Stimulated activated CD4-positive, alpha-beta T cell treated with anti-CD3 and anti-CD28 coated beads, TNF-alpha, amount 100 ng/mL, for 24 hours (primary cell): Measurements from ENCODE around the gene ROR1.

ENCODE experiments used
- DNase-seq, 3 experiments: peaks; one replicate each; pipeline ENCODE4 v3.0.0-alpha.2; 2020; ENCODE audit warnings: low read depth in 3 of 3

The ROR1 gene

GRCh38 chr1:63935143-63935542 is 161.3 kb downstream of the ROR1 start:
- DNase-seq, result no peak

DNA sequence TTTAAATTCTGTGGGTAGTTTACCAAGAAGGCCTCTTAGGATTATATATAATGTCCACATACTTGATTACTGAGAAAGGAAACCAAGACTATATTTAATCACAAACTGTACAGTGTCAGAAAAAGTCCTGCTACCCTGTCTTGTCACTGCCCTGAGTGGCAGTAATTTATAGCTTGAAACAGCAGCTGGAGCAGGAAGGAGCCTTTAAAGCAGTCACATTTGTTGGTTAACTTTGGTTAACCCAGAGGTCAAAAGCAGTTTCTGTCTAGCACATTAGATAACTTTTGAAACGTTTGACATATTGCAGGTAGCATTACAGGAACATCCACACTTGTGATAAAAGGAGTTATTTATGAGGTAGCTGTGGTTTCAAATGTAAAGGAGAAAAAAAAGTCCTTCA is 161.7 kb downstream of the ROR1 start:
- DNase-seq, result no peak

GRCh38 chr1:63936276-63936675 is 162.5 kb downstream of the ROR1 start:
- DNase-seq, result no peak

DNA sequence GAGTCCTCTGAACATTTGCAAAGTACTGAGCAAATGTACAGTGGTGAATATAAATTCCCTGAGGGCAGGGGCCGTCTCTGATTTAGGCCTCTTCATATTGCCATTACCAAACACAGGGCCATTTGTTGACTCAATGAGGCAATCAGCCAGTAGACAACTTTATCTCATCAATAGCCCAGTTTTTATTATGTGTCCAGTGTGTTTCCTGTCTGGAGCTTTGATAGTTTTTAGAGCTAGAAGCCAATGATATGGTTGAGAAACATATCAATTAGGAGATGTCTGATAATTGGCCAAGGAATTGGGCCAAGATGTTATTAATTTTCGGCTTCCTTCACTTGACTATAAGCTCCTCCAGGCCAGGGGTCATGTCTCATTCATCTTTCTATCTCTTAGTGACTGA is 163.0 kb downstream of the ROR1 start:
- no peak for DNase-seq

DNA sequence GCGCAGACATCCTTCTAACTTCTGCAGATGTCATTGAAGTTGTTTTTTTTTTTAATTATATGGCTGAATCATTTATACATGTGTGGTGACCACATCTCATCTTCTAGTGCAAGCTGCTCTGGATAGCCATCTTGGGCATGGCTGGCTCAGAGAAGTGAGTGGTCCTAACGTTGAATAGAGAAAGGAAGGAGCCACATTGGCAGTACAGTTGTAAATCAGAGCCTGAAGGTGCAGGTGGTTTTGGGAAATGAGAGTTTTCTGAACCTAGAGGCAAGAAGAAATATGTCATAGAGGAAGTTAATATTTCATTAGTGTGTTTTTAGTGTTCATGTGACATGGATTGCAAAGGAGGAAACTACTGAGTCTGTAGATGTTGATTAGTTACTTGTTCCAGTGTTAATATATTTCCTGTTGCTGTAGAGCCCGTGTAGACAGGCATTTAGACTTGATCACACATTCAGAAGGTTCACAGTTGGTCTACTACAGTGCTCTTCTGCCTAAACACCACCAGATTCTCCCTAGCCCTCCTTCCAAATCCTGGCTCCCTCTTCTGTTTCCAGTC is 163.7 kb downstream of the ROR1 start:
- DNase-seq, result no peak

GRCh38 chr1:63940440-63940839 is 166.6 kb downstream of the ROR1 start:
- no peak for DNase-seq

DNA sequence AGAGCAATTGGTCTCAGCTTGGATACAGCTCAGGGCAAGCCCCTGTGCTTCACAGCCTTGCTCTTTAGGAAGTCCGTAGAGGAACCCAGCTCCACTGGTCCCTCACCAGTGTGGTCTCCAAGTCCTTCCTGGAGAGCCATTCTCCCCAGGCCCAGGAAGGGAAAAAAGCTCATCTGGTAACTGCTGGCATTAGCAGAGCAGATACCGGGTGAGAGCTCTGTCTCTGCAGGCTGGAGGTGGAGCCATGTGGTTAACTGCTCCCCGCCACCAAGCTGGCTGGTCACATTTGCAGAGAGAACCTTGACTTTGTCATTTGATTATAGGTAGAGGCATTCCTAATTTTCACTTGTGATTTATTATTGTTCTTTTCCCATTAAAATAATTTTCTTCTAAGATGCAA is 169.6 kb downstream of the ROR1 start:
- no peak for DNase-seq

- DNase-seq, result no peak
Measured at GRCh38 chr1:63945943-63946342, 172.1 kb downstream of the ROR1 start.

DNA sequence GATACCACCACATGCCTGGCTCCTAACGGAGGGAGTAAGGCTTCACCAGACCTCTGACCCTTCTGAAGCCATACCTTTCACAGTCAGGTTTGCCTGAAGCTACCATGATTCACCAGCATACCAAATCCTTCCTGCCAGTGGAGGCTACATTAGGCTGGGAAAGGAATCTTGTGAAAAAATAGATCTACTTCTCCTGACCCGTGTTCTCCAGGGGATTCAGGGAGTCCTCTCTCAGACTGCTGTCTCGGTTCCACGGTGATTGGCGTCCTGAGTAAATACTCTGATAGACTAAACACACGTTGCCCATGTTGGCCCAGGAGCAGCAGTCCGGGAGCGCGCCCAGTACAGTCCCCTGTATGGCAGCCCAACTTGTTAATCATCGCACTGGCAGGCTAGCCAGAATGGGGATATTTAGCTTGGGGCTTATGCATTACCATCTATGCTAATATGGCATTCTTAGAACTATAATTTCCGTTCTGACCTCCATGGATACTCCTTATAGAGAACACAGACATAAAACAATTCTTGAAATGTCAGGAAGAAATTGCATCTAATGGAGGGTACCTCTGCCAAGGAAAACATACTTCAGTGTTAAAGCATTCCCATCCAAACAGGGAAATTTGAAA is 173.2 kb downstream of the ROR1 start:
- DNase-seq, result no peak

- DNase-seq, result no peak
Measured at GRCh38 chr1:63947904-63948303, 174.1 kb downstream of the ROR1 start.

GRCh38 chr1:63950023-63950422 is 176.2 kb downstream of the ROR1 start:
- no peak for DNase-seq

DNA sequence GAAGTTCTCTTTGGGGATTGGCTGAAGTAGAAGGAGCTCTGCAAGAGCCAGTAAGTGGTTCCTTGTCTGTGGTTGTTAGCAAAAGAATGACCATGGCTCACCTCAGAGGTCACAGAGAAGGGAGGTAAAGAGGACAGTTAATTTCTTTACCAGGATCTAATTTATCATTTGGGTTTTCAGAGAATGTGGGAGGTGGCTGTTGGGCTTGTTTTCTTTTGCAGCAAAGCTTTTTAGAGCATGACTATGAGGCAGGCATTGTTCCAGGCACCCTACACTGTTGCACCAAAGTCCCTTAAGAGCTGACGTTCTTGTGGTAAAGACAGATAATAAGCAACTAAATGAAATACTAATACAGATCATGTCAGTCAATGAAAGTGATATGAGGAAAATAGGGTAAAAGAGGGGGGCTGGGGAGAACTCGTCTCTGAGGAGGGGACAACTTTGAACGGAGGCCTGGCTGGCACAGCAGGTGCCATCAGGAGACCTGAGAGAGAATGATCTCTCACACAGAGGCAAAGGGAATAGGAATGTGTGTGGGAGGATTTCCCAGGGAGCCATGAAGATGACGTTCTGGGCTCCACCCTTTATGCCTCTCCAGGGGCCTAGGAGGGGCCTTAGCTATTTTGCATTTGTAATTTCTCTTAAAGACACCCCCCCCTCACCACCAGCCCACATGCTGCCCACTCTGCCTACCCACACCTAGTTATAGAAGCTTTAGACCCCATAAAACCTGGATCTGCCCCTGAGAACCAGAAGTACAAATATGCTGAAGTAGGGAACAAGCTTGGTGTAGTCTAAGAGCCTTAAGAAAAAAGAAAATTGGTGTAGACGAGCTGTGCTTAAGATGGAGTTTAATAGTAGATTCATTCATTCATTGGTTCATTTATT is 177.5 kb downstream of the ROR1 start:
- DNase-seq, result no peak

DNA sequence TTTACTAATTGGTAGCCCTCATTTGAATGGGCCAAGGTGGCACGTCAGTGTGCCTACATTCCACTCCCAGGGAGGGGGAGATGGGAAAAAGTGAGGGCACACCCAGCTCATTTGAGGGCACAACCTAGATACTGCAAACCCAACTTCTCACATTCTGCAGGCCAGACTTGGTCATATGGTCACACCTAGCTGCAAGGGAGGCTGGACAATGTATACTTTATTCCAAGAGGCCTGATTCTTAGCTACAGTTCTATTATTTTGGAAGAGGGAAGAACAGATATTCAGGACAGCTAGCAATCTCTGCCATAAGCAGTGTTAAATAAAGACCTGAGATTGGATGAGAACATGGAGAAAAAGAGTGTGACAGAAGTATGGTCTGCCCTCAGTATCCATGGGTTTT is 180.4 kb downstream of the ROR1 start:
- DNase-seq, result no peak

DNA sequence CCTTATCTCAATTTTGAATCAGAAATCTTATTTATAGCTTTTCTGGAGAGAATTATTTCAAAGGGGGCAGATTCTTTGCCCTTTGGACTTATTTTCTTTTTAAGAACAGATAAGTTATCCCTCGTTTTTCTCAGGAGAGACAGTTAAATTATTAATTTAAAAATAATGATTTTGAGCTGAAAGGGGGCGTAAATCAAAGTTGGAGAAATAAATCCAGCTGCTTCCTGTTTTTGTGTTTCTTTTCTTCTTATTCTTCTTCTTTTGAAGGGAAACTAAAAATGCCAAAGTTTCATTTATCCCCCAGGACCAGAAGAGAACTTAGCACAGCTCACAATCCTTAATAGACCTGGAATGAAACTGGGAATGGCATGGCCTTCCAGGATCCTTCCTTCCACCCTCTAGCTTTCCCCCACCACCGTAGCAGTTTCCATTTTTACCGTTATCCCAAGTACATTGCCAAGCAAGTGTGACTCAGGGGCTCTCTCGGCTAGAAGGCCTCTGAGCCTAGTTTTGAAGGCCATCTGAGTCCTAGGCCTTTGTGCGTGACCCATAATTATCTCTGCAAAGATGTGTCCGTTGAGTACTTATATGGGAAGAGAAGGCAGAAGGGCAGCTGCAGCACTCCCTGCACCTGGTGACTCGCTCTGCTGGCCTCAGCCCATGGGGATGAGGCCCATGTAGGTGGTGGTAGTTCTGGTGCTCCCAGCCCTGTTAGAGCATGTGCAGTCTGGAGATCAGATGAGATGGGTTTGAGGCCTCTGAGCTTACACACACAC is 181.7 kb downstream of the ROR1 start:
- DNase-seq, result no peak

DNA sequence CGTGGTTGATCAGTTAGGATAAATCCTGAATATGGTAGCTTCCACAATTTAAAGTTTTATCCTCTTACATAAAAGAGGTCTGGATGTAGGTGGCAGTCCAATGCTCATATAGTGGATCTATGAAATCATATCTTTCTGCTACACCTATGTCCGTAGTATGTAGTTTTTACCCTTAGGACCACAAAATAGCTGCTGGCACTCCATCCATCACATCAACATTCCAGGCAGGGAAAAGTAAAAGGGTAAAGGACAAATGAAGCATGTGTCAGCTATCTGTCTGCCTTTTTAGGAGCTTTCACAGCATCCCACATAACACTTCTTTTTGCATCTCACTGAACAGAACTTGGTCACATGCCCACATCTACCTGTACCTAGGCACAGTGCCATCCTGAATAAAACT is 184.7 kb downstream of the ROR1 start:
- DNase-seq, result no peak

GRCh38 chr1:63960326-63960725 is 186.5 kb downstream of the ROR1 start:
- DNase-seq, result no peak

DNA sequence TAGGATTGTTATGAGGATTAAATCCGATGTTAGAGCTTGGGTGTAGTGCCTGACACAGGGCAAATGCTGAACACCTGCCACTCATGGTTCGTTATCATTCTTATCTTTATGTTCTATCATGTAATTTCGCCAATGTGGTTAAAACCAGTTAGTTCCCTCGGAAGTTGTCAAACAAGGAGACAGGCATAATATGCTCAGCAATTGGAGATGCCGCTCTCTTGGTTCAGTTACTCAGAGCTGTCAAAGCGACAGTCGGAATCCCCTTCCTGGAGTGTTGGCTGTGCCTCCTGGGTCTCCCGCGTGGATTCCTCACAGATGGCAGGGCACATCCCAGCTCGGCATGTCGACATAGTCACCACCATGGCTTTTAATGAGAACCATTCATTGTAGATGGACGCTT is 192.2 kb downstream of the ROR1 start:
- DNase-seq, result no peak

GRCh38 chr1:63967901-63968300 is 194.1 kb downstream of the ROR1 start:
- no peak for DNase-seq

DNA sequence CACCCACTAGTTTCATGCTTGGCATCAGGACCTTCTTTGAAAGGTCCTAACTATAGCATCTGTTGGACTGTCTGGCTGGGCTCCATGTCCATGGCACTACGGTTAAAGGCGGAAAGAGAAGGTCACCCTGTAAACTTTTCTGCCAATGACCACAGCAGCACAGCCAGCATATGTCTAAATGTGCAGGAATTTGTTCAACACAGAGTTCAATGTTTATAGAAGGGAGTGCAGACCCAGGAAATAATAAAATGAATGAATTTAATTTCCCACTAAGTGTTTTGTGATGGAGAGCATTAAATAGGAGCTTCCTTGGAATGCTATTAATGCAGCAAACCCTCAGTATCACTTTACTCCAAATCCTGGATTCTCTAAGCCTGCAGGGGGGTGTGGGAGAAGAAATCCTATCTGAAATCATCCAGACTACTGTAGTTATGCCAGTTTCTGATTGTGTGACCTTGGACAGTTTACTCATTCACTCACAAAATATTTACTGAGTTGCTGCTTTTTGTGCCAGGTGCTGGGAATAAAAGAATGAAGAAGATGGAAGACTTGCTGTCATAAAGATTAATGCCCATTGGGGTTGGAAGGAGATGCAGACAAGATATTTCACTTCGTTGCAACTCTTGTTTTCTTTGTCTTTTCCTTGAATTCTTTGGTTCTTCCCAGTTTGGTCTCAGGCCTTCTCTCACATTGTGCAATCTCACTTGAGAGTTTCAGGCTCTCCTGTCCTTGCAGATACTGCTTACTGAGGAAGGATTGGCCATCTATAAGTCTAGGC is 195.0 kb downstream of the ROR1 start:
- no peak for DNase-seq

- no peak for DNase-seq
Measured at GRCh38 chr1:63969441-63969901, 195.7 kb downstream of the ROR1 start.

DNA sequence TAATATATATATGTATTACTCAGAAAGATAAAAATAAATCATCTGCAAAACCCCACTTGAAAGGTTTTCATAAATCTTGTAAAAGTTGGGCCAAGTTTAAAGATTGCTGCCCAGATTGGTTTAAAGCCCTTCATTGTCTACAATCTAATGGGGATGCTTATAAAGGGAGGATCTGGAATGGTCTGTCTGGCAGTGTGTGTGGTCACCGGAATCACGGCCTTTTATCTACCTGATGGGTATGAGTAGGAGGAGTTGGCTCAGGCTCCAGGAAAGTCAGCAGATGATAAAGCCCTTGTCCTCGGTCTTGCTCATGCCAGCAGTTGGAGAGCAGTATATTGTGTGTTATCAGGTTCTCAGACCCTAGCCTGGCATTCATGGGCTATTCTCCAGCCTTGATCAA is 197.7 kb downstream of the ROR1 start:
- DNase-seq, result no peak
